RWPE2 (cell line): ENCODE measurements around the gene GJC2.

Experiments used
- ATAC-seq: fragments of 200-7000 bp; cut with Tn5 transposase; 3 replicates; pipeline ENCODE4 v1.9.1; 2021; ENCODE audit warnings: low read depth
- DNase-seq: peaks from one replicate; pipeline ENCODE4 v3.0.0-alpha.2; 2020; ENCODE audit warnings: low spot score
- H3K27ac ChIP-seq: fragments of 450-650 bp; 2 replicates; pipeline ENCODE4 v1.5.1; 2017; ENCODE audit warnings: mild to moderate bottlenecking; ENCODE audit not compliant: poor library complexity, severe bottlenecking
- H3K27me3 ChIP-seq: fragments of 250-450 bp; sonication (Bioruptor Pico); 2 replicates; pipeline ENCODE4 v1.5.1; 2021; ENCODE audit warnings: mild to moderate bottlenecking, moderate library complexity; ENCODE audit not compliant: insufficient read depth, poor library complexity, severe bottlenecking
- H3K36me3 ChIP-seq: fragments of 250-450 bp; sonication (Bioruptor Pico); 2 replicates; pipeline ENCODE4 v1.5.1; 2020; ENCODE audit warnings: low read depth, mild to moderate bottlenecking, moderate library complexity
- H3K4me1 ChIP-seq: fragments of 250-450 bp; sonication (Bioruptor Pico); 2 replicates; pipeline ENCODE4 v1.5.1; 2021; ENCODE audit warnings: mild to moderate bottlenecking, moderate library complexity; ENCODE audit not compliant: insufficient read depth, poor library complexity, severe bottlenecking
- H3K4me3 ChIP-seq: fragments of 250-450 bp; sonication (Bioruptor Pico); 2 replicates; pipeline ENCODE4 v1.5.1; 2021; ENCODE audit warnings: mild to moderate bottlenecking, moderate library complexity; ENCODE audit not compliant: severe bottlenecking
- H3K9me3 ChIP-seq: fragments of 250-450 bp; sonication (Bioruptor Pico); 2 replicates; pipeline ENCODE4 v1.5.1; 2021; ENCODE audit warnings: mild to moderate bottlenecking, moderate library complexity; ENCODE audit not compliant: severe bottlenecking
- CTCF ChIP-seq: fragments of 450-650 bp; IDR thresholded peaks from one replicate; pipeline ENCODE4 v1.5.1; 2017; ENCODE audit warnings: mild to moderate bottlenecking, moderate library complexity; ENCODE audit not compliant: poor library complexity, severe bottlenecking

Gene GJC2

GRCh38 chr1:228177721-228178710 is 28.3 kb downstream of the GJC2 start:
- Histone ChIP-seq H3K36me3 (no peaks in the 10 kb centered on the region), H3K9me3 (no peaks in the 10 kb centered on the region), H3K27me3 (no peaks in the 10 kb centered on the region), H3K4me1 (no peaks in the 10 kb centered on the region), H3K27ac (no peak overlapping the region), H3K4me3 (no peak overlapping the region)
- DNase-seq = no peak
- no peak for TF ChIP-seq CTCF
- ATAC-seq = no peak

- Histone ChIP-seq H3K36me3 (no peaks in the 10 kb centered on the region), H3K9me3 (no peaks in the 10 kb centered on the region), H3K27me3 (no peaks in the 10 kb centered on the region), H3K4me1 (no peaks in the 10 kb centered on the region), H3K4me3 (no peak overlapping the region), H3K27ac (no peak overlapping the region)
- ATAC-seq = no peak
- DNase-seq = no peak
- no peak for TF ChIP-seq CTCF
These were observed 29.3 kb downstream of the GJC2 start for GRCh38 chr1:228178737-228179684.

GRCh38 chr1:228180271-228180958 is 30.7 kb downstream of the GJC2 start:
- TF ChIP-seq CTCF = no peak
- ATAC-seq = no peak
- no peaks in the 10 kb centered on the region for H3K4me1 ChIP-seq

GRCh38 chr1:228180959-228181644 is 31.4 kb downstream of the GJC2 start:
- Histone ChIP-seq H3K27ac (no peak overlapping the region), H3K36me3 (no peaks in the 10 kb centered on the region), H3K27me3 (no peaks in the 10 kb centered on the region), H3K9me3 (no peaks in the 10 kb centered on the region), H3K4me1 (no peaks in the 10 kb centered on the region), H3K4me3 (no peak overlapping the region)
- no peak for TF ChIP-seq CTCF
- ATAC-seq (no peak), DNase-seq (no peak)

More at GRCh38 chr1:228180271-228180958, 30.7 kb downstream of the GJC2 start:
- Histone ChIP-seq H3K9me3 (no peaks in the 10 kb centered on the region), H3K27me3 (no peaks in the 10 kb centered on the region), H3K27ac (no peak overlapping the region), H3K4me3 (no peak overlapping the region), H3K36me3 (no peaks in the 10 kb centered on the region)
- no peak for DNase-seq
